IMR-90 (cell line): Measurements from ENCODE around the gene CHST8. TPM values are rescaled to one million over a fixed set of nuclear protein-coding genes. Genes with fewer than 3 reads are reported as not detected.

ENCODE experiments used
- ATAC-seq: fragments of 200-7000 bp; cut with Tn5 transposase; 2 replicates; pipeline ENCODE4 v1.9.1; 2020; ENCODE audit warnings: low read depth, mild to moderate bottlenecking, moderate library complexity
- BruUV-seq: library from RNA; stranded (reverse); fragments of 400-500 nt; replicated peaks from 2 replicates; lab custom pipeline; 2021; lab: Mats Ljungman, UMichigan
- CTCF ChIA-PET: fragments of 300-600 bp; formaldehyde crosslinking; extraction: SDS; loops from one replicate; lab custom pipeline; 2021; ENCODE audit warnings: antibody characterized with exemption; lab: Yijun Ruan, JAX
- POLR2A ChIA-PET: fragments of 300-600 bp; sonication (Branson Sonifier 250); formaldehyde crosslinking; loops from one replicate; lab custom pipeline; 2022; ENCODE audit warnings: antibody characterized with exemption; ENCODE audit not compliant: unreplicated experiment; lab: Charles Lee
- DNase-seq: peaks from one replicate; pipeline ENCODE4 v3.0.0; 2013
- H2AFZ ChIP-seq: replicated peaks from 2 replicates; pipeline ENCODE3; 2013; ENCODE audit warnings: low read length, mild to moderate bottlenecking; ENCODE audit not compliant: poor library complexity
- H2AK5ac ChIP-seq: 2 replicates; pipeline ENCODE4 v1.6.1; 2013; ENCODE audit warnings: low read depth, low read length, inconsistent platforms
- H2AK9ac ChIP-seq: replicated peaks from 2 replicates; pipeline ENCODE3; 2013; ENCODE audit warnings: mild to moderate bottlenecking, low read depth, low read length, moderate library complexity; ENCODE audit not compliant: poor library complexity
- H2BK120ac ChIP-seq: 2 replicates; pipeline ENCODE4 v1.6.1; 2013; ENCODE audit warnings: low read depth, low read length, inconsistent platforms
- H2BK15ac ChIP-seq: 3 replicates; pipeline ENCODE4 v1.6.1; 2013; ENCODE audit warnings: low read depth, low read length, inconsistent platforms
- H2BK20ac ChIP-seq: 2 replicates; pipeline ENCODE4 v1.6.1; 2013; ENCODE audit warnings: low read depth, mild to moderate bottlenecking, inconsistent platforms, low read length, moderate library complexity
- H2BK5ac ChIP-seq: 2 replicates; pipeline ENCODE4 v1.6.1; 2013; ENCODE audit warnings: mild to moderate bottlenecking, low read depth, low read length, inconsistent platforms; ENCODE audit not compliant: poor library complexity, severe bottlenecking
- H3K14ac ChIP-seq: replicated peaks from 2 replicates; pipeline ENCODE4 v1.6.1; 2013; ENCODE audit warnings: low read depth, low read length, inconsistent platforms
- H3K18ac ChIP-seq: 2 replicates; pipeline ENCODE4 v1.6.1; 2013; ENCODE audit warnings: low read depth, low read length, control low read depth
- H3K23ac ChIP-seq: 2 replicates; pipeline ENCODE4 v1.6.1; 2013; ENCODE audit warnings: low read depth, low read length, inconsistent platforms
- H3K27ac ChIP-seq: 2 replicates; pipeline ENCODE4 v1.5.1; 2013; ENCODE audit warnings: mild to moderate bottlenecking, control low read depth, low read length; ENCODE audit not compliant: insufficient read depth
- H3K27me3 ChIP-seq: 2 replicates; pipeline ENCODE4 v1.6.1; 2013; ENCODE audit warnings: low read length; ENCODE audit not compliant: control insufficient read depth, insufficient read depth
- H3K36me3 ChIP-seq: 2 replicates; pipeline ENCODE4 v1.6.1; 2013; ENCODE audit warnings: low read length, mixed read lengths; ENCODE audit not compliant: control insufficient read depth, insufficient read depth
- H3K4ac ChIP-seq: 2 replicates; pipeline ENCODE4 v1.6.1; 2013; ENCODE audit warnings: low read depth, low read length, inconsistent platforms
- H3K4me1 ChIP-seq: 2 replicates; pipeline ENCODE4 v1.6.1; 2013; ENCODE audit warnings: low read length, mixed read lengths; ENCODE audit not compliant: control insufficient read depth, insufficient read depth
- H3K4me2 ChIP-seq: 2 replicates; pipeline ENCODE4 v1.6.1; 2013; ENCODE audit warnings: low read depth, mild to moderate bottlenecking, control low read depth, low read length, moderate library complexity
- H3K4me3 ChIP-seq: 2 replicates; pipeline ENCODE4 v1.5.1; 2013; ENCODE audit warnings: low read depth, mild to moderate bottlenecking, control low read depth, low read length, moderate library complexity; ENCODE audit not compliant: insufficient read depth
- H3K56ac ChIP-seq: 2 replicates; pipeline ENCODE4 v1.6.1; 2013; ENCODE audit warnings: low read length, inconsistent platforms; ENCODE audit not compliant: insufficient read depth; ENCODE audit errors: extremely low read depth
- H3K79me1 ChIP-seq, 2 experiments: 2 replicates each; pipeline ENCODE4 v1.6.1; 2013; ENCODE audit warnings: low read length in 2 of 2, inconsistent platforms in 1 of 2, low read depth in 1 of 2
- H3K9ac ChIP-seq: 2 replicates; pipeline ENCODE4 v1.6.1; 2013; ENCODE audit warnings: low read depth, low read length, control low read depth
- H3K9me1 ChIP-seq: 2 replicates; pipeline ENCODE4 v1.6.1; 2013; ENCODE audit warnings: low read length, inconsistent platforms; ENCODE audit not compliant: insufficient read depth
- H3K9me3 ChIP-seq: 2 replicates; pipeline ENCODE4 v1.6.1; 2013; ENCODE audit warnings: low read length; ENCODE audit not compliant: control insufficient read depth, insufficient read depth
- H4K20me1 ChIP-seq: 2 replicates; pipeline ENCODE4 v1.6.1; 2013; ENCODE audit warnings: low read length, inconsistent platforms; ENCODE audit not compliant: insufficient read depth
- H4K5ac ChIP-seq: 2 replicates; pipeline ENCODE4 v1.6.1; 2013; ENCODE audit warnings: mild to moderate bottlenecking, low read depth, low read length, control low read depth
- H4K8ac ChIP-seq, 2 experiments: 2 replicates each; pipeline ENCODE4 v1.6.1; 2013; ENCODE audit warnings: low read depth in 2 of 2, low read length in 2 of 2, control low read depth in 1 of 2, inconsistent platforms in 1 of 2
- H4K91ac ChIP-seq: 2 replicates; pipeline ENCODE4 v1.6.1; 2013; ENCODE audit warnings: low read depth, low read length, inconsistent platforms; ENCODE audit not compliant: insufficient read depth
- BHLHE40 ChIP-seq: fragments of 150-350 bp; IDR thresholded peaks from 2 replicates; pipeline ENCODE4 v1.6.1; 2016; ENCODE audit warnings: mild to moderate bottlenecking, low read depth, low read length
- CTCF ChIP-seq: conservative IDR thresholded peaks from 2 replicates; pipeline ENCODE4 v1.5.1; 2012; ENCODE audit warnings: mild to moderate bottlenecking, low read depth, low read length, improper control_type of control experiment
- FOS ChIP-seq: fragments of 150-350 bp; IDR thresholded peaks from 2 replicates; pipeline ENCODE4 v1.6.1; 2016; ENCODE audit warnings: low read depth, low read length
- MAZ ChIP-seq: IDR thresholded peaks from 2 replicates; pipeline ENCODE4 v1.6.1; 2012; ENCODE audit warnings: low read depth, mild to moderate bottlenecking, low read length, improper control_type of control experiment, moderate library complexity, borderline replicate concordance
- POLR2A ChIP-seq: IDR thresholded peaks from 2 replicates; pipeline ENCODE4 v1.6.1; 2012; ENCODE audit warnings: mild to moderate bottlenecking, low read depth, low read length
- RAD21 ChIP-seq: IDR thresholded peaks from 2 replicates; pipeline ENCODE4 v1.6.1; 2012; ENCODE audit warnings: low read length, improper control_type of control experiment
- RCOR1 ChIP-seq: IDR thresholded peaks from 2 replicates; pipeline ENCODE4 v1.6.1; 2012; ENCODE audit warnings: mild to moderate bottlenecking, low read length, improper control_type of control experiment; ENCODE audit not compliant: insufficient replicate concordance
- SMC3 ChIP-seq: fragments of 150-350 bp; IDR thresholded peaks from 2 replicates; pipeline ENCODE4 v1.6.1; 2016; ENCODE audit warnings: low read depth, mild to moderate bottlenecking, antibody characterized with exemption, low read length, moderate library complexity
- WGBS, 2 experiments: methylation state at CpG; one replicate each; pipeline versions ENCODE4 v1.1.5 to v1.1.7; 2013; ENCODE audit warnings: missing lambda C conversion rate in 2 of 2; ENCODE audit not compliant: insufficient read length in 1 of 2; ENCODE audit errors: extremely low coverage in 2 of 2; 5-methylcytosine and 5-hydroxymethylcytosine counted together
- dilution Hi-C: fragments of 300-500 bp; cut with HindIII; formaldehyde crosslinking; loops from one replicate; pipeline ENCODE4 v1.14.3; 2018; ENCODE audit warnings: low sequenced_read_pairs; ENCODE audit not compliant: unreplicated experiment
- in situ Hi-C: fragments of 300-500 bp; cut with MboI; formaldehyde crosslinking; loops from 3 replicates; pipeline ENCODE4 v1.14.3; 2019; ENCODE audit warnings: low sequenced_read_pairs, inconsistent platforms, mixed read lengths
- intact Hi-C: fragments of 100-400 bp; cut with micrococcal nuclease; formaldehyde crosslinking; loops from 2 replicates; pipeline ENCODE4 v1.10.0; 2022
- polyA plus RNA-seq, 3 experiments: library from polyadenylated mRNA; depleted of rRNA; stranded (reverse); fragments of >200 nt; gene quantifications; 2 replicates each; pipeline ENCODE4 v1.2.3, GENCODE V29; 2012; ENCODE audit warnings: low replicate concordance in 1 of 3
- total RNA-seq: library from RNA; depleted of rRNA; stranded (reverse); fragments of >200 nt; gene quantifications from 2 replicates; pipeline ENCODE4 v1.2.3, GENCODE V29; 2012

Gene CHST8
- total and polyA plus RNA-seq, 2 of the 4 experiments (the other 2 are of a cell fraction): not detected

DNA sequence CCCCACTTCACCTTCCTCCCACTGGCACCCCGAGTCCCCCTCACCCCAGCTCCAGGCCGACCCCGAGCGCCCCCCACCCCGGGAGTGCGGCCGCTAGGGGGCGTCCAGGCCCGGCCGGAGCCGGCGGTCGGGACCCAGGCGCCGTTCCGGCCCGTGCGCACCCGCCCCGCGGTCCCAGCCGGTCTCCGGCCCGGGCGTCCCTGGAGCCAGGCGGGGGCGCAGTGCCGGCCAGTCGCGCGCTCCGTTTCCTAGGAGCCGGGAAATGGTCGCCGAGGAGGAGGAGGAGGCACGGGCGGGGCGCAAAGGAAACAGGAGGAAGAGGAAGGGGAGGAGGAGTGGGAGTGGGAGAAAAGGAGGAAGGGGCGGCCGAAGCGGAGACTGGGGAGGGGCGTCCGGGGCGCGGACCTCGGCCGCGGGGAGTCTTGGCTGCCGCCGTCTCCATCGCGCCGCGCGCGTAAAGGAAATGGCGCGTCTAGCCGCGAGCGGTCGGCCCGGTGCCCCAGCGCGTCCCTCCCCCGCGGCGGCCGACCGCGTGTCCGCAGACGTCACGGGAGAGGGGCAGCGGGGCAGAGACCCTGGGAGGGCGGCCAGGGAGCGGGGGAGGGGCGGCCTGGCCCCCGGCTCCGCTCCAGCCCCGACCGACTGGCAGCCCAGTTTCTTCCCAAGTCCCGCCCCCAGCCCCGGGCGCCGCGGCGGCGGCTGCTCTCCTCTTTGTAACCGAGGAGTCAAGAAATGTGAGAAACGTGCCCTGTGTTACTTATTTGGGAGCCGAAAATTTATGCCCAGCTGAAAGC is 173.8 kb downstream of the CHST8 start:
- Histone ChIP-seq H3K4me2 (peak overlapping the region; percentile 76), H3K4me3 (peak overlapping the region; percentile 63), H2BK20ac (no peak overlapping the region), H3K9me3 (no peaks in the 10 kb centered on the region), H3K79me1 (peaks cover 0 to 5% of the 10 kb centered on the region in 2 experiments; a peak in 1 of 4 replicates), H4K20me1 (peaks cover 4% of the 10 kb centered on the region; the same call in 1 of the 2 replicates), H3K27ac (peak overlapping the region; percentile 83), H3K14ac (0 out of 2 replicates have a peak overlapping the region, but pooled peaks have one; percentile 6), H2BK120ac (no peak overlapping the region), H2AFZ (peak overlapping the region; percentile 95), H3K9ac (peak overlapping the region; percentile 90), H3K18ac (no peak overlapping the region; the same call in 1 of the 2 replicates), H4K5ac (no peak overlapping the region; the same call in 1 of the 2 replicates), H3K9me1 (no peaks in the 10 kb centered on the region), H3K27me3 (peaks cover 9% of the 10 kb centered on the region), H2AK5ac (no peak overlapping the region), H3K36me3 (peaks cover 6% of the 10 kb centered on the region; the same call in 1 of the 2 replicates), H4K8ac (peak overlapping the region; percentile 3 to 80; a peak in 3 of 4 replicates), H3K4ac (peak overlapping the region; percentile 33; the same call in 1 of the 2 replicates), H2BK5ac (peak overlapping the region; percentile 21), H3K56ac (peak overlapping the region; percentile 46; the same call in 1 of the 2 replicates), H3K23ac (no peak overlapping the region; the same call in 1 of the 2 replicates), H3K4me1 (peaks cover 2% of the 10 kb centered on the region; the same call in 1 of the 2 replicates), H2AK9ac (peak overlapping the region; percentile 31), H4K91ac (peak overlapping the region; percentile 45; the same call in 1 of the 2 replicates), H2BK15ac (no peak overlapping the region)
- DNase-seq: peak; percentile 75
- intact Hi-C loops: loop anchor here (5.0 kb wide), 1 partner anchor 202 kb away; no protein-coding TSS in a partner anchor
- ChIA-PET POLR2A (no interaction called here), CTCF (interaction anchor here (0.7 to 2.1 kb wide), 5 partner anchors 13 to 361 kb away, joined by 3 to 12 read pairs (median 4); no protein-coding TSS in a partner anchor)
- peak; percentile 74 for ATAC-seq
- 0% methylated on average over 29 of the region's 92 CpGs; no CpG with 5 or more reads in 1 of the 2 experiments for WGBS, 2 experiments
- in situ Hi-C loops: loop anchor here (25.0 kb wide), 1 partner anchor 542 kb away; no protein-coding TSS in a partner anchor
- no TSS peak for BruUV-seq
- TF ChIP-seq CTCF: peak; percentile 68
- peak; percentile 77 for TF ChIP-seq BHLHE40
- peak; percentile 72; the same call in 1 of the 2 replicates for TF ChIP-seq MAZ
- TF ChIP-seq RCOR1: no peak
- no peak for TF ChIP-seq FOS
- 0 out of 2 replicates have a peak, but pooled peaks have one; percentile 16 for TF ChIP-seq SMC3
- peak; percentile 73; the same call in 1 of the 2 replicates for TF ChIP-seq POLR2A
- TF ChIP-seq RAD21: peak; percentile 37
- dilution Hi-C loops: no loop called here
